HFF-Myc (cell line): ENCODE results near the gene RNASE1.

ENCODE experiments used
- DNase-seq: peaks from one replicate; pipeline ENCODE4 v3.0.0-alpha.2; 2011; ENCODE audit warnings: low read depth; ENCODE audit errors: extremely low read depth
- H3K4me3 ChIP-seq: replicated peaks from 2 replicates; pipeline ENCODE4 v1.5.1; 2011; ENCODE audit warnings: low read depth, mild to moderate bottlenecking, control low read depth, low read length
- CTCF ChIP-seq: IDR thresholded peaks from 2 replicates; pipeline ENCODE4 v1.5.1; 2012; ENCODE audit warnings: mild to moderate bottlenecking, low read depth, low read length, control low read depth; ENCODE audit errors: missing control alignments

RNASE1 gene

GRCh38 chr14:20798932-20799331, 3.7 kb downstream of the RNASE1 start:
- no peak for DNase-seq
- H3K4me3 ChIP-seq: no peak overlapping the region
- no peak for TF ChIP-seq CTCF

DNA sequence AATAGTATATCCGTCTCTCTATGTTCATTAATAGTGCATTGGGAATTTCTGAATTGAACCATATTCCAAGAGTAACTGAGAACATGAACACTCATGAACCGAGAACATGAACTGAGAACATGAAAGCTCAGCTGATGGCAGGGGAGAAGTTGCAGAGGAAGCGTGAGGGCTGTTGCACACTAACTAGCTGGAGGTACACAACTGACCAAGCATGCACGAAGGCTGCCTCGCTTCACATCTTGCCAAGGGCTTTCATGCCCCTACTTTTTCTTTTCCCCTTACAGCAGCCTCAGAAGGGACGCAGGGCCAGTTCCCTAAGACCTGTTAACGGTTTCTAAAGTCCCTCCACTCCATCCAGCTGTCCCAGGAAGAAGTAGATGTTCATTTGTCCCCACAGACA, 4.3 kb downstream of the RNASE1 start:
- TF ChIP-seq CTCF: no peak
- DNase-seq: no peak
- H3K4me3 ChIP-seq: no peak overlapping the region

- H3K4me3 ChIP-seq: no peak overlapping the region
- TF ChIP-seq CTCF: no peak
- no peak for DNase-seq
Observed at GRCh38 chr14:20797164-20797563, 5.5 kb downstream of the RNASE1 start.

DNA sequence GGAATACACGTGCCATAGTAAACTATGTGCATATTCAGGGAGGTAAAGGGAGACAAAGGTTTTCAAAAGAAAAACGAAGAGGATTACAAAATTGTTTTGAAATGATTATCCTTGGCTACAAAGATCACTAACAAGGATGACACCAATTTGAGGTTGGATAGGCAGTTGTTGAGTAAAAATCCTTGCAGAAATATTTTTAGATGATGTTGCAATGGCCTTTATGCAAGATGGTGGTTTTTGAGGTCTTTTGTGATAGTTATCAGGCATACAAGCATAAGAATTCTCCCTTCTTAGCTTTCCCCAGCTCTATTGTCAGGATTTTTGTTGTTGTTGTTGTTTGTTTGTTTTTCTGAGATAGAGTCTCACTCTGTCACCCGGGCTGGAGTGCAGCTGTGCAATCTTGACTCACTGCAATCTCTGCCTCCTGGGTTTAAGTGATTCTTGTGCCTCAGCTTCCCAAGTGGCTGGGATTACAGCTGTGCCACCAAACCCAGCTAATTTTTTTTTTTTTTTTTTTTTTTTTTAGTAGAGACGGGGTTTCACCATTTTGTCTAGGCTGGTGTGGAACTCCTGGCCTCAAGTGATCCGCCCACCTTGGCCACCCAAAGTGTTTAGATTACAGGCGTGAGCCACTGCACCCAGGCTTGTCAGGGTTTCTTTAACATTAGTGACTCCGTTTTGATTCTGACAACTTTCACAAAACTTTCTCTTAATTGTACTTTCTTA, 7.8 kb downstream of the RNASE1 start:
- no peak overlapping the region for H3K4me3 ChIP-seq
- no peak for DNase-seq
- TF ChIP-seq CTCF: no peak

DNA sequence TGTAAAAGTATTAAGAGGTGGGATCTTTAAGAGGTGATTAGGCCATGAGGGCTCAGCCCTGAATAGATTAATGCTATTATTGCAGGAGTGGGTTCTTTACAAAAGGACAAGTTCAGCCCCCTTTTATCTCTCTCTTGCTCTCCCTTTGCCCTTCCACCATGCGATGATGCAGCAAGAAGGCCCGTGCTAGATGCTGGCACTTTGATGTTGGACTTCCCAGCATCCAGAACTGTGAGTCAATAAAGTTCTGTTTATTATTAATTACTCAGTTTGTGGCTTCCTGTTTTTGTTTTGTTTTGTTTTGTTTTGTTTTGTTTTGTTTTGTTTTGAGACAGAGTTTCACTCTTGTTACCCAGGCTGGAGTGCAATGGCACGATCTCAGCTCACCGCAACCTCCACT, 10.1 kb downstream of the RNASE1 start:
- H3K4me3 ChIP-seq: no peak overlapping the region
- DNase-seq: no peak
- no peak for TF ChIP-seq CTCF

DNA sequence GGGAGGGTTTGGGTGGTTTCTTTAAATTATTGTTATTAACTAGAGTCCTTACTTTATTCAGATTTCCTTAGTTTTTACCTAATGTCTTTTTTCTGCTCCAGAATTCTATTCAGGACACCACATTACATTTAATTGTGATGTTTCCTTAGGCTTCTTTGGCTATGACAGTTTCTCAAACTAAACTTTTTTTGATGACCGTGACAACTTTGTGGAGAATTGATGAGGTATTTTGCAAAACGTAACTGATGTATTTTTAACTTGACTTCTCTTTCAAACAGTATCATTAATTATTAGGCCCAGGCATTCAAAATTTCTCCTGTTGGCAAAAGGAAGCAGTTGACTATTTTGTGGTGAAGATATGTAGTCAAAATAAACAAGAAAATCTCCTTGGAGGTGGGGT, 11.0 kb downstream of the RNASE1 start:
- no peak overlapping the region for H3K4me3 ChIP-seq
- no peak for DNase-seq
- TF ChIP-seq CTCF: no peak

GRCh38 chr14:20791187-20791586, 11.5 kb downstream of the RNASE1 start:
- TF ChIP-seq CTCF: no peak
- DNase-seq: no peak
- H3K4me3 ChIP-seq: no peak overlapping the region
